GM21717 (cell line): ENCODE data around the gene INAFM1.

Source experiments
- ATAC-seq: cut with Tn5 transposase; IDR thresholded peaks from one replicate; pipeline ENCODE4 v1.9.1; 2021; ENCODE audit warnings: mild to moderate bottlenecking, moderate library complexity; ENCODE audit not compliant: unreplicated experiment

The INAFM1 gene

DNA sequence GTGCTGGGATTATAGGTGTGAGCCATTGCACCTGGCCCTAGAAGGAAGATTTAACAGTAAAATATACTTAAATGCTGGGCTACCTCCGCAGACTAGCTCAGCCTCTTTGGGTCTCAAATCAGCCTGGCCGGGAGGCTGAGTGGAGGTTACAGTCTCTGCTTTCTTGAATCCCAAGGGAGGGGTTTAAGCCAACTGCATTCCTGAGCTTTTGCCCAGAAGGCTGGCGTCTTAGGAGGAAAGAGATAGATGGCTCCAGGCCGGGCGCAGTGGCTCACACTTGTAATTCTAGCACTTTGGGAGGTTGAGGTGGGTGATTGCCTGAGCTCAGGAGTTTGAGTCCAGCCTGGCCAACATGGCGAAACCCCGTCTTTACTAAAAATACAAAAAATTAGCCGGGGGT, 34.4 kb downstream of the INAFM1 start:
- ATAC-seq, result no peak

DNA sequence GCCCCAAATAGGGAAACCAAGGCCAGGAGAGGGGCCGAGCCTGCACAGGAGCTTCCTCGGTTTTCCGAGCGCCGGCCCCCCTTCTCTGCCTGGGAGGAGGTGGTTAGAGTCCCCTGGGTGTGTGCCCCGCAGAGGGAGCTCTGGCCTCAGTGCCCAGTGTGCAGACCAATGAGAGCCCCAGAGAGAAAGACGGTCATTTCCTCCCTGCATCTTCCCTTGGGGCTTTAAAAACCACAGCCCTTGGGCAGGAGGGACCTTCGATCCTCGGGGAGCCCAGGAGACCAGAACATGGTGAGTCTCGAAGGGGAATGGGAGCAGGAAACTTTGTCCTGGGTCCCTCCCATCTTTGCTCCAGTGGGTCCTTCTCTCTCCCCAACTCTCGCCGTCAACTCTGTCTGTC, 34.9 kb downstream of the INAFM1 start, which contains the start of gene C5AR1:
C5AR1 (plus strand) TSS at position 254 of the 400 bp plus-strand sequence; CDS start at position 289, 35 bp downstream.
- no peak for ATAC-seq

DNA sequence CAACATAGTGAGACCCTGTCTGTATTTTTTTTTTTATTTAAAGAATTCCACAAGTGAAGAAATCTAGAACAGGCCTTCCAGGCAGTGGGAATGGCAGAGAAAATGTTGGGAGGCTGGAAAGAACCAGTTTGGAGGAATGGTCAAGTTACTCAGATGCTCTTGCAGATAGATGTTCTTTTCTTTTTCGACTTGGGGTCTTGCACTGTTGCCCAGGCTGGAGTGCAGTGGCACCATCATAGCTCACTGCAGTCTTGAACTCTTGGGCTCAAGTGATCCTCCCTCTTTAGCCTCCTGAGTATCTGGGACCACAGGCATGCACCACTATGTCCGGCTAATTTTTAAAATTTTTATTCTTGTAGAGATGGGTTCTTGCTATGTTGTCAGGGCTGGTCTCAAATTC, 35.6 kb downstream of the INAFM1 start:
- ATAC-seq, result no peak

DNA sequence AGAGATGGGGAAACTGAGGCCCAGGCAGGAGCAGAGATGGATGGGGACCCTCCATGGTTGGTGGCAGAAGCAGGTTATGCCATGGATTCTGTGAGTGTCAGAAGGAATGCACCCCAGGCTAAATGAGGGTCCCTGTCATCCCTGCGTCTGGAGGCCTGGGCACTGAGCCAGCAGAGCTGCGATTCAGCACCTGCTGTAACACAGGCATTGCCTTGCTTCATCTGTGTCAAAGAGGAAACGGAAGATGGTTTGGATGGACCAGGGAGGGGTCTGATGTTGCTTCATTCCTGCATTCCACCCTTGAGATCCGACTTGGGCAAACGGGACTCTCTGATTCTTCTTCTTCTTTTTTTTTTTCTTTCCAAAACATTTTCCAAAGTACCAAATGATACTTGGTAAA, 36.1 kb downstream of the INAFM1 start:
- ATAC-seq, result no peak

DNA sequence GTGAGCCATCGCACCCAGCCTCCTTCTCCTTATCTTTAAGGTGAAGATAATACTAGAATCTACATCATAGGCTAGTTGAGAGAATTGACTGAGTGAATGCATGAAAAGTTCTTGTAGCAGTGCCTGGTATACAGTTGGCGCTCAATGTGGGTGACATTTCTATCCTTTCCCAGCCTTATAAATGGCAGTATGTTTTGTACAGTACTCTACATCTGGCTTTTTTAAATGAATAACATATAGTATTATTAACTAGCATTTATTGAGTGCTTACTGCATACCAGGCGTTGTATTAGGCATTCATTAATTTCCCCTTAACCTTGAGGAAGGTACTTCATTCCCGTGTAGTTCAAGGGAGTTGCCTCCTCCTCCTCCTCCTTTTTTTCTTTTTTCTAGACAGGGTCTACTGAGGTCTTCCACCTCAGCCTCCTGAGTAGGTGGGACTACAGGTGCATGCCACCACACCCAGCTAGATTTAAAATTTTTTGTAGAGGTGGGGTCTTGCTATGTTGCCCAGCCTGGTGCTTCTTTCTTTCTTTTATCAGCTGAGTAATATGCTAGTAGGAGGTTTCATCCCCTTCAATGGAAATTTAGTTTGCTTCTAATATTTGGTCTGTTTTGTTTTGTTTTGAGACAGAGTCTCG, 37.8 kb downstream of the INAFM1 start:
- no peak for ATAC-seq

DNA sequence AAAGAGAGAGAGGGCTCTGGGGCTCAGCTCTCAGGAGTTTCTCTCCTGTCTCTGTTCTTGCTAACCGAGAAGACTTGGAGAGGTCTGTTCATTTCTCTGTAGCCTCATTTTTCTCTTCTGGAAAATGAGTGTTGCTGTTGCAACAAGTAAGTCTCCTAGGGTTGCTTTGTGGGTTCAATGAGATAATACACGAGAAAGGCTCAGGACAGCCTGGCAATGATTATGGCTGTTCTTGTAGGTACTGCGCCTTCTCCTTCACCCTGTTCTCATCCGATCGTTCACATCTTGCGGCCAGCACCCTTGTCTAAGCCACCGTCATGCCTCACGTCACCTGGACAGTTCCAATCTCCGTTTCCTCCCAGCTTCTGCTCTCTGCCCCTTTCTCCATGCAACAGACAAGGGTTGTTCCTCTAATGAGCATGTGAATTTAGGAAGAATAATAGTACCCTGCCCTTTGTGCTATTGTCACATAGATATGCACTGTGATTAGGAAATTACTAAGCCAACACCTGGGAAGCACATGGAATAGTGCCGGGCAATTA, 39.1 kb downstream of the INAFM1 start:
- no peak for ATAC-seq

DNA sequence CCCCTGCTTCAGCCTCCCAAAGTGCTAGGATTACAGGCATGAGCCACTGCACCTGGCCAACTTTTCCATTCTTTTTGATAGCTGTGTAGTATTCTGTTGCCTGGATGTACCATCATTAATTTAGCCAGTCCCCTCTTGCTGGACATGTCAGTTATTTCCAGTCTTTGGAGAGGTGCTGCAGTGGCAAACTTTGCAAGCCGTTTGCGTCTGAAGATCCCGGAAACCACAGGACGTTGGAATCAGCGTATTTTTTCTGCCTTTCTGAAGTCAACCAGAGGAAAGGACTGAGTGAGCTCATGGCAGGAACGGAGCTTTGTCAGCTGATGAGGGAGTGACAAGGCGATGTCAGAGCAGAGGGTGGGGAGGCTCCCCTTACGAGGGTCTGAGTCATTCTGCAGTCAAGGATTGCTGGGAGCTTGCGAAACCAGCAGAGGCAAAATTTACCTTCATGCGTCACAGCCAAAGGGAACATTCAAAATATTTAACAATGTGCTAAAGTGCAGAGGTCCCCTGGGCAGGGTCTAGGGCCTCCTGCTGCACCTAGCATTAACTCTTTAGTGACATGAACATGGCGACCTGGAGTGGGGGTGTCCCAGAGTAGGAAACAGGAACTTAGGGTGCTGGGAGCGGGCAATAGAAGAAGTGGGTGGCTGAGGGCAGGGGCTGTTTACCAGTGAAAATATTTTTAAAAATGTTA, 40.6 kb downstream of the INAFM1 start:
- ATAC-seq, result no peak

DNA sequence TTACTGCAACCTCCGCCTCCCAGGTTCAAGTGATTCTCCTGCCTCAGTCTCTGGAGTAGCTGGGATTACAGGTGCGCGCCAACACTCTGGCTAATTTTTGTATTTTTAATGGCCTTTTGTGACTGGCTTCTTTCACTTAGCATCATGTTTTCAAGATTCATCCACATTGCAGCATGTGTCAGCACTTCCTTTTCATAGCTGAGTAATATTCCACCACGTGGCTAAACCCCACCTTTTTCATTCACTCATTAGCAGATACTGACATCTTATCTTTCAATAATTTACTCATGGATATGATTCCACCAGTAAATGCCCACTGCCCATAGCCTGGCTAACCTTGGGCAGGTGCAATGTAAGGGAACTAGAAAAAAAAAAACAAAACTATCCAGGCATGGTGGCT, 41.8 kb downstream of the INAFM1 start:
- ATAC-seq, result no peak

DNA sequence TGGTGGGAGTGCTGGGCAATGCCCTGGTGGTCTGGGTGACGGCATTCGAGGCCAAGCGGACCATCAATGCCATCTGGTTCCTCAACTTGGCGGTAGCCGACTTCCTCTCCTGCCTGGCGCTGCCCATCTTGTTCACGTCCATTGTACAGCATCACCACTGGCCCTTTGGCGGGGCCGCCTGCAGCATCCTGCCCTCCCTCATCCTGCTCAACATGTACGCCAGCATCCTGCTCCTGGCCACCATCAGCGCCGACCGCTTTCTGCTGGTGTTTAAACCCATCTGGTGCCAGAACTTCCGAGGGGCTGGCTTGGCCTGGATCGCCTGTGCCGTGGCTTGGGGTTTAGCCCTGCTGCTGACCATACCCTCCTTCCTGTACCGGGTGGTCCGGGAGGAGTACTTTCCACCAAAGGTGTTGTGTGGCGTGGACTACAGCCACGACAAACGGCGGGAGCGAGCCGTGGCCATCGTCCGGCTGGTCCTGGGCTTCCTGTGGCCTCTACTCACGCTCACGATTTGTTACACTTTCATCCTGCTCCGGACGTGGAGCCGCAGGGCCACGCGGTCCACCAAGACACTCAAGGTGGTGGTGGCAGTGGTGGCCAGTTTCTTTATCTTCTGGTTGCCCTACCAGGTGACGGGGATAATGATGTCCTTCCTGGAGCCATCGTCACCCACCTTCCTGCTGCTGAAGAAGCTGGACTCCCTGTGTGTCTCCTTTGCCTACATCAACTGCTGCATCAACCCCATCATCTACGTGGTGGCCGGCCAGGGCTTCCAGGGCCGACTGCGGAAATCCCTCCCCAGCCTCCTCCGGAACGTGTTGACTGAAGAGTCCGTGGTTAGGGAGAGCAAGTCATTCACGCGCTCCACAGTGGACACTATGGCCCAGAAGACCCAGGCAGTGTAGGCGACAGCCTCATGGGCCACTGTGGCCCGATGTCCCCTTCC, 45.5 kb downstream of the INAFM1 start:
- ATAC-seq, result no peak

DNA sequence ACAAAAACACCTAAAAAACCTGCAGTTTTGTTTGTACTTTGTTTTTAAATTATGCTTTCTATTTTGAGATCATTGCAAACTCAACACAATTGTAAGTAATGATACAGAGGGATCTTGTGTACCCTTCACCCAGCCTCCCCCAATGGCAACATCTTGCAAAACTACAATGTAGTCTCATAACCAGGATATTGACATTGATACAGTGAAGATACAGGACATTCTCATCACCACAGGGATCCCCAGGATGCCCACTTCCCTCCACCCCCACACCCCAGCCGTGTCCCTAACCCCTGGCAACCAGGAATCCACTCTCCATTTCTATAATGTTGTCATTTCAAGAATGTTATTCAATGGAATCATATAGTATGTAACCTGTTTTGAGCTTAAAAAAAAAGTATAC, 46.9 kb downstream of the INAFM1 start:
- ATAC-seq, result no peak

DNA sequence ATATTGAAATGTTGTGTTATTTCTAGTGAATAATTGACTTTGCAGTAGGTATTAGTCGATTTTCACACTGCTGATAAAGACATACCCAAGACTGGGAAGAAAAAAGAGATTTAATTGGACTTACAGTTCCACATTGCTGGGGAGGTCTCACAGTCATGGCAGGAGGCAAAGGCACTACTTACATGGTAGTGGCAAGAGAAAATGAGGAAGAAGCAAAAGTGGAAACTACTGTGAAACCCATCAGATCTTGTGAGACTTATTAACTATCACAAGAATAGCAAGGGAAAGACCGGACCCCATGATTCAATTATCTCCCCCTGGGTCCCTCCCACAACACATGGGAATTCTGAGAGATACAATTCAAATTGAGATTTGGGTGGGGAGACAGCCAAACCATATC, 47.4 kb downstream of the INAFM1 start:
- ATAC-seq, result no peak

DNA sequence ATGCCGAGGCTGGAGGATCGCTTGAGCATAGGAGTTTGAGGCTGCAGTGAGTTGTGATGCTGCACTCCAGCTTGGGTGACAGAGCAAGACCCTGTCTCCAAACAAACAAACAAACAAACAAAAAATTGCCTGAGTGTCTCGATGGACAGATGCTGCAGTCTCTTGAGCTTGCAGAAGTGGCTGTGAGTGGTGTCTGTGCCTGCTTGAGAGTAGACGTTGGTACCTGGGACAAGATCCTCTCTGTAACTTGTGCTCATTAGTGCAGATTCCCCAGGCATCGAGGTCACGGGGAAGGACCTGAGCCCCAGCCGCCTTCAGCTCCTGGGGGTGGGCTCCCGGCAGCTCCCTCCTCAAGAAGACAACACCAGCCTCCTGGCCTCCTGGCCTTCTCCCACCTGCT, 48.7 kb downstream of the INAFM1 start:
- ATAC-seq, result no peak

DNA sequence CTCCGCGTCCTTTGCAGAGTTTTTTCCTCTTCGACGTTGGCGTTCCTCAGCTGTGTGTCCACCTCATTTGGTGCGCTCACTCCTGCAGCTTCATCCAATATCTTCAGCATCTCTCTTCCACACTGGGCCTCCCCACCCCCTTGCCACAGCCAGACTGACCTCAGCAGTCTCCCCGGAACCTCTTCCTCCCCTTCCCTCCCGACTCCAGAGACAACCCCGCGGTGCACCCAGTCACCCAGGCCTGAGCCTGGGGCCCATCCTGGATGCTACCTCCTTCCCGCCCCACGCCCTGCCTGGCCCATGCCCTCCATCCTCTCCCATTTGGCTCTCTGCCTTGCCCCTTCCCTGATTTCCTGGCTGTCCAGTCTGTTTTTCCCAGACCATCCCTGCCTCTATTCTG, 49.2 kb downstream of the INAFM1 start:
- no peak for ATAC-seq

DNA sequence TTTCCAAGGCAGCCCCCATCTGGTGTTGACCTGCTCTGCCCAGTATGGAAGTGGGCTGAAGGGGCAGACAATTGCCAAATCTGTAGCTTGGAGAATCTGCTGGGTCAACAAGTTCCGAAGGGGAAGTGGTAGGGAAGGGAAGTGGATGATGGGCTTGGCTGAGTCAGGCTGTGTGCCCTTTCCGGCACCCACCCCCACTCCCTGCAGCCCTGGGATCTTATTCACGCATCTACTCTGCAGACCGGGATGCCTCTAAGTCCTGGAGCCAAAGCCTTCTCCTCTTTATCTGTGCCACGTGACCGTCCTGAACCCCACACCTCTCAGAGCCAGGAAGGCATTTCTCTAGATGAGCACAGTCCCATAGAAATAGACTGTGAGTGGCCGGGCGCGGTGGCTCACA, 49.8 kb downstream of the INAFM1 start:
- no peak for ATAC-seq
